H1 (cell line): ENCODE data around the gene APP. TPM values are rescaled to one million over a fixed set of nuclear protein-coding genes. Genes with fewer than 3 reads are reported as not detected.

ENCODE experiments used
- JUN ChIP-seq: IDR thresholded peaks from 2 replicates; pipeline ENCODE4 v1.6.1; 2011; ENCODE audit warnings: low read depth, mild to moderate bottlenecking, improper control_type of control experiment, low read length
- JUND ChIP-seq: IDR thresholded peaks from 2 replicates; pipeline ENCODE4 v1.6.1; 2011; ENCODE audit warnings: mild to moderate bottlenecking, improper control_type of control experiment, low read length
- NRF1 ChIP-seq: IDR thresholded peaks from 2 replicates; pipeline ENCODE4 v1.6.1; 2011; ENCODE audit warnings: mild to moderate bottlenecking, low read depth, low read length, improper control_type of control experiment
- RXRA ChIP-seq: IDR thresholded peaks from 2 replicates; pipeline ENCODE4 v1.6.1; 2011; ENCODE audit warnings: low read depth, mild to moderate bottlenecking, low read length, moderate library complexity; ENCODE audit not compliant: insufficient read depth
- TAF7 ChIP-seq: optimal IDR thresholded peaks from 2 replicates; pipeline ENCODE3; 2011; ENCODE audit warnings: low read depth, mild to moderate bottlenecking, inconsistent platforms, low read length, moderate library complexity, borderline replicate concordance
- polyA plus RNA-seq, 7 experiments: library from polyadenylated mRNA; depleted of rRNA in 3 of 7; stranded (reverse) in 5 of 7; unstranded in 2 of 7; fragments of >200 nt in 5 of 7; fragments of 200-250 nt in 2 of 7; gene quantifications; 1 replicate in 5 of 7; 2 replicates in 1 of 7; 4 replicates in 1 of 7; pipeline versions ENCODE4 v1.2.1 to v1.2.3, GENCODE V29; 2011 to 2013; ENCODE audit warnings: missing spikeins in 2 of 7, mixed read lengths in 2 of 7
- total RNA-seq: library from RNA; stranded (reverse); fragmentation: NEBNext Ultra II Directional; extraction: Animal tissue kit (Norgen Biotek cat#: 25700); gene quantifications from 2 replicates; pipeline ENCODE4 v1.2.1, GENCODE V29; 2021

APP gene
- total and polyA plus RNA-seq, 2 of the 8 experiments (the other 6 are each of a cell fraction or from before 2014, with no cell fraction given) = 375 to 551 TPM

- TF ChIP-seq JUND (no peak), JUN (no peak), TAF7 (no peak), RXRA (no peak), NRF1 (no peak)
- TF ChIP-seq, all 59 proteins: peak for 0
Observed at GRCh38 chr21:26199456-26199855, 28.9 kb upstream of the APP start (continued).
